H1 (cell line): ENCODE measurements around the gene TNS1. TPM values are rescaled to one million over a fixed set of nuclear protein-coding genes. Genes with fewer than 3 reads are reported as not detected.

Source experiments
- CHD7 ChIP-seq: fragments of 300-600 bp; sonication (generic); IDR thresholded peaks from 2 replicates; pipeline ENCODE4 v1.7.1; 2012; ENCODE audit warnings: low read length, moderate library complexity, mild to moderate bottlenecking, inconsistent platforms; ENCODE audit not compliant: insufficient replicate concordance
- CTCF ChIP-seq, 3 experiments: IDR thresholded peaks; 1 replicate in 2 of 3; 2 replicates in 1 of 3; pipeline versions ENCODE4 v1.5.1 to v1.6.1; 2011; ENCODE audit warnings: low read length in 3 of 3, mild to moderate bottlenecking in 3 of 3, inconsistent platforms in 2 of 3, low read depth in 1 of 3, moderate library complexity in 1 of 3; ENCODE audit not compliant: insufficient read depth in 1 of 3; ENCODE audit errors: control extremely low read depth in 1 of 3
- FOSL1 ChIP-seq: IDR thresholded peaks from 2 replicates; pipeline ENCODE4 v1.6.1; 2011; ENCODE audit warnings: mild to moderate bottlenecking, low read depth, low read length, moderate library complexity; ENCODE audit not compliant: insufficient read depth
- HDAC6 ChIP-seq: IDR thresholded peaks from one replicate; pipeline ENCODE4 v1.7.1; 2012; ENCODE audit warnings: low read depth, mild to moderate bottlenecking, inconsistent platforms, low read length, moderate library complexity
- RAD21 ChIP-seq, 2 experiments: IDR thresholded peaks in 1 of 2; conservative IDR thresholded peaks in 1 of 2; 2 replicates each; pipeline ENCODE4 v1.6.1; 2011; ENCODE audit warnings: low read depth in 2 of 2, low read length in 2 of 2, improper control_type of control experiment in 1 of 2, inconsistent platforms in 1 of 2, mild to moderate bottlenecking in 1 of 2, moderate library complexity in 1 of 2
- SIX5 ChIP-seq: IDR thresholded peaks from 2 replicates; pipeline ENCODE4 v1.6.1; 2011; ENCODE audit warnings: mild to moderate bottlenecking, low read depth, low read length
- SP2 ChIP-seq: IDR thresholded peaks from 2 replicates; pipeline ENCODE4 v1.6.1; 2012; ENCODE audit warnings: mild to moderate bottlenecking, low read length, inconsistent platforms
- USF2 ChIP-seq: IDR thresholded peaks from 2 replicates; pipeline ENCODE4 v1.6.1; 2011; ENCODE audit warnings: low read length, improper control_type of control experiment
- polyA plus RNA-seq, 7 experiments: library from polyadenylated mRNA; depleted of rRNA in 3 of 7; stranded (reverse) in 5 of 7; unstranded in 2 of 7; fragments of >200 nt in 5 of 7; fragments of 200-250 nt in 2 of 7; gene quantifications; 1 replicate in 5 of 7; 2 replicates in 1 of 7; 4 replicates in 1 of 7; pipeline versions ENCODE4 v1.2.1 to v1.2.3, GENCODE V29; 2011 to 2013; ENCODE audit warnings: missing spikeins in 2 of 7, mixed read lengths in 2 of 7
- total RNA-seq: library from RNA; stranded (reverse); fragmentation: NEBNext Ultra II Directional; extraction: Animal tissue kit (Norgen Biotek cat#: 25700); gene quantifications from 2 replicates; pipeline ENCODE4 v1.2.1, GENCODE V29; 2021

Gene TNS1
- total and polyA plus RNA-seq, 2 of the 8 experiments (the other 6 are each of a cell fraction or from before 2014, with no cell fraction given), result 1.5 to 5.1 TPM

DNA sequence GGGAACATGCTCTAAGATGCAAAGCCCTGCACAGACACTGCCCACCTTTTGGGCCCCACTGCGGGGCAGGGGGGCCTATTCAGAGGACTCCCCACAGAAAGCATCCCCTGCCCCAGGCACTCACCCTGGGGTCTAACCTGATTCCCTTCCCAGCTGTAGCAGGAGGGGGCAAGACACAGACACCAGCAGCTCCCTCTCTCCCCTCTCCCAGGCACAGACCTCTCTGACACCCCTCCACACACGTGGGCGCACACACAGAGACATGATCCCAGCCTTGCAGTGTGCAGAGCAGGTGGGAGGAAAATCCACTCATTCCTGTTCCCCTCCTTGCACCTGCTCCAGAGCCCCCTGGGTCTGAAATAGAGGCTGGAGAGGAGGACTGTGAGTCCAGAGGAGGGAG is 10.7 kb downstream of the TNS1 start (continued):
- no peak for TF ChIP-seq CHD7
- TF ChIP-seq SIX5, result no peak
- TF ChIP-seq HDAC6, result no peak
- no peak for TF ChIP-seq CTCF (IDR thresholded peaks at IDR 0.05; ENCODE audit: control extremely low read depth in 1 of 3, insufficient read depth in 1 of 3, low read depth in 1 of 3, low read length in 3 of 3)
- no peak for TF ChIP-seq SP2
- TF ChIP-seq USF2, result no peak
- TF ChIP-seq RAD21 (IDR thresholded peaks at IDR 0.05 in 1 of 2, conservative IDR thresholded peaks at IDR 0.05 in 1 of 2; ENCODE audit: low read depth in 2 of 2, low read length in 2 of 2), result no peak
- TF ChIP-seq FOSL1, result no peak
